ENCODE results near the gene TIAM1. TPM values are rescaled to one million over a fixed set of nuclear protein-coding genes. Genes with fewer than 3 reads are reported as not detected.

TIAM1 gene
- total RNA-seq, 1 donor from 2014 or later = 23.3 TPM

- TF ChIP-seq CTCF (IDR thresholded peaks at IDR 0.05; ENCODE audit: partially characterized antibody, unreplicated experiment) = no peak
- Mint-ChIP-seq H3K27ac (ENCODE audit: unreplicated experiment) (no peak overlapping the region), H3K4me1 (ENCODE audit: low read depth, unreplicated experiment) (no peaks in the 10 kb centered on the region), H3K4me3 (ENCODE audit: unreplicated experiment) (no peak overlapping the region), H3K36me3 (ENCODE audit: unreplicated experiment) (no peaks in the 10 kb centered on the region), H3K9me3 (ENCODE audit: unreplicated experiment) (peaks cover 8% of the 10 kb centered on the region), H3K27me3 (ENCODE audit: unreplicated experiment) (no peaks in the 10 kb centered on the region)
- DNase-seq = no peak
Measured at GRCh38 chr21:31349208-31349607, 5.1 kb upstream of the TIAM1 start.

GRCh38 chr21:31348188-31348587 is 4.1 kb upstream of the TIAM1 start:
- H3K36me3 Mint-ChIP-seq (ENCODE audit: unreplicated experiment) = no peaks in the 10 kb centered on the region
- no peak overlapping the region for H3K27ac Mint-ChIP-seq (ENCODE audit: unreplicated experiment)
- no peaks in the 10 kb centered on the region for H3K4me1 Mint-ChIP-seq (ENCODE audit: low read depth, unreplicated experiment)
- H3K4me3 Mint-ChIP-seq (ENCODE audit: unreplicated experiment) = no peak overlapping the region
- DNase-seq = no peak
- H3K27me3 Mint-ChIP-seq (ENCODE audit: unreplicated experiment) = no peaks in the 10 kb centered on the region
- TF ChIP-seq CTCF (IDR thresholded peaks at IDR 0.05; ENCODE audit: partially characterized antibody, unreplicated experiment) = no peak
- H3K9me3 Mint-ChIP-seq (ENCODE audit: unreplicated experiment) = peaks cover 9% of the 10 kb centered on the region

- H3K27me3 Mint-ChIP-seq (ENCODE audit: unreplicated experiment) = no peaks in the 10 kb centered on the region
- no peak for DNase-seq
- H3K9me3 Mint-ChIP-seq (ENCODE audit: unreplicated experiment) = peaks cover 7% of the 10 kb centered on the region
- TF ChIP-seq CTCF (IDR thresholded peaks at IDR 0.05; ENCODE audit: partially characterized antibody, unreplicated experiment) = peak; percentile 65
- peaks cover 2% of the 10 kb centered on the region for H3K4me1 Mint-ChIP-seq (ENCODE audit: low read depth, unreplicated experiment)
- H3K36me3 Mint-ChIP-seq (ENCODE audit: unreplicated experiment) = no peaks in the 10 kb centered on the region
- no peak overlapping the region for H3K4me3 Mint-ChIP-seq (ENCODE audit: unreplicated experiment)
- no peak overlapping the region for H3K27ac Mint-ChIP-seq (ENCODE audit: unreplicated experiment)
Measured at GRCh38 chr21:31347435-31348032, 3.5 kb upstream of the TIAM1 start.

GRCh38 chr21:31346256-31346821 is 2.3 kb upstream of the TIAM1 start:
- TF ChIP-seq CTCF (IDR thresholded peaks at IDR 0.05; ENCODE audit: partially characterized antibody, unreplicated experiment) = no peak
- Mint-ChIP-seq H3K27me3 (ENCODE audit: unreplicated experiment) (no peaks in the 10 kb centered on the region), H3K36me3 (ENCODE audit: unreplicated experiment) (no peaks in the 10 kb centered on the region), H3K27ac (ENCODE audit: unreplicated experiment) (no peak overlapping the region), H3K4me3 (ENCODE audit: unreplicated experiment) (no peak overlapping the region), H3K9me3 (ENCODE audit: unreplicated experiment) (peaks cover 7% of the 10 kb centered on the region), H3K4me1 (ENCODE audit: low read depth, unreplicated experiment) (peaks cover 2% of the 10 kb centered on the region)
- DNase-seq = no peak

- no peaks in the 10 kb centered on the region for H3K27me3 Mint-ChIP-seq (ENCODE audit: unreplicated experiment)
- TF ChIP-seq CTCF (IDR thresholded peaks at IDR 0.05; ENCODE audit: partially characterized antibody, unreplicated experiment) = no peak
- no peak for DNase-seq
- peaks cover 7% of the 10 kb centered on the region for H3K9me3 Mint-ChIP-seq (ENCODE audit: unreplicated experiment)
- H3K36me3 Mint-ChIP-seq (ENCODE audit: unreplicated experiment) = no peaks in the 10 kb centered on the region
- peak overlapping the region; percentile 55 for H3K4me3 Mint-ChIP-seq (ENCODE audit: unreplicated experiment)
- H3K4me1 Mint-ChIP-seq (ENCODE audit: low read depth, unreplicated experiment) = peaks cover 2% of the 10 kb centered on the region
- H3K27ac Mint-ChIP-seq (ENCODE audit: unreplicated experiment) = no peak overlapping the region
Measured at GRCh38 chr21:31345136-31345535, 1.1 kb upstream of the TIAM1 start.
